Breast epithelium (tissue), 3 donors: ENCODE results near the gene CADM2.

Source experiments
- POLR2A ChIP-seq: fragments of 450-650 bp; IDR thresholded peaks from one replicate; pipeline ENCODE4 v1.6.1; 2016; ENCODE audit warnings: antibody characterized with exemption, mild to moderate bottlenecking, moderate library complexity
- TF ChIP-seq, protein P1 (sequence below), 3 donors: fragments of 450-650 bp; IDR thresholded peaks; one replicate each; pipeline ENCODE4 v1.5.1; 2016 to 2017; ENCODE audit warnings: antibody characterized with exemption in 3 of 3, mild to moderate bottlenecking in 3 of 3, moderate library complexity in 3 of 3

DNA sequence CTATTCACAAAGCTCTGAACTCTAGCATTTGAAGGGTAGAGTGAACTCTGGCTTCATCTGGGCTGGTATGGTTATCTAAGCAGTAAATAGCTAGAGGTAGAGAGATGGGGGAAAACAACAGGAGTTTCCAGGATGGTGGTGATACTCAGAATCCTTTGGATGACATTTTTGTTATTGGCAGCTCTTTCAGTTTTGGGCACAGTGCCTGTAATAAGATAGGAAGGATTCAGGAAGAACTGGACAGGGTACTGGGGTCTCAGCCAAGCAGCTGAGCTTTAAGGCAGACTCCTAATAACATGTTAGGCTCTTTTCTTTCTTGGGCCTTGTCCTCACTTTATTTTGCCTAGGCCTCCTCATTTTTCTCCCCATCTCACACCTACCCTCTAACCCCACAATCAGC is 338.5 kb downstream of the CADM2 start:
- TF ChIP-seq, protein P1, sequence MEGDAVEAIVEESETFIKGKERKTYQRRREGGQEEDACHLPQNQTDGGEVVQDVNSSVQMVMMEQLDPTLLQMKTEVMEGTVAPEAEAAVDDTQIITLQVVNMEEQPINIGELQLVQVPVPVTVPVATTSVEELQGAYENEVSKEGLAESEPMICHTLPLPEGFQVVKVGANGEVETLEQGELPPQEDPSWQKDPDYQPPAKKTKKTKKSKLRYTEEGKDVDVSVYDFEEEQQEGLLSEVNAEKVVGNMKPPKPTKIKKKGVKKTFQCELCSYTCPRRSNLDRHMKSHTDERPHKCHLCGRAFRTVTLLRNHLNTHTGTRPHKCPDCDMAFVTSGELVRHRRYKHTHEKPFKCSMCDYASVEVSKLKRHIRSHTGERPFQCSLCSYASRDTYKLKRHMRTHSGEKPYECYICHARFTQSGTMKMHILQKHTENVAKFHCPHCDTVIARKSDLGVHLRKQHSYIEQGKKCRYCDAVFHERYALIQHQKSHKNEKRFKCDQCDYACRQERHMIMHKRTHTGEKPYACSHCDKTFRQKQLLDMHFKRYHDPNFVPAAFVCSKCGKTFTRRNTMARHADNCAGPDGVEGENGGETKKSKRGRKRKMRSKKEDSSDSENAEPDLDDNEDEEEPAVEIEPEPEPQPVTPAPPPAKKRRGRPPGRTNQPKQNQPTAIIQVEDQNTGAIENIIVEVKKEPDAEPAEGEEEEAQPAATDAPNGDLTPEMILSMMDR (IDR thresholded peaks at IDR 0.05), result no peak
- no peak for TF ChIP-seq POLR2A
